OCI-LY7 (cell line): ENCODE data around the gene TTLL10.

Experiments
- EZH2phosphoT487 ChIP-seq: fragments of 200-600 bp; sonication (generic); IDR thresholded peaks from 2 replicates; pipeline ENCODE4 v1.6.1; 2018; ENCODE audit warnings: low read depth, borderline replicate concordance, mild to moderate bottlenecking, mixed run types, antibody characterized with exemption, low read length, moderate library complexity, mixed read lengths
- TF ChIP-seq, protein P1 (sequence below): fragments of 200-600 bp; sonication (generic); conservative IDR thresholded peaks from 2 replicates; pipeline ENCODE4 v1.5.1; 2014; ENCODE audit warnings: mild to moderate bottlenecking, antibody characterized with exemption, low read length, moderate library complexity, mixed read lengths

DNA sequence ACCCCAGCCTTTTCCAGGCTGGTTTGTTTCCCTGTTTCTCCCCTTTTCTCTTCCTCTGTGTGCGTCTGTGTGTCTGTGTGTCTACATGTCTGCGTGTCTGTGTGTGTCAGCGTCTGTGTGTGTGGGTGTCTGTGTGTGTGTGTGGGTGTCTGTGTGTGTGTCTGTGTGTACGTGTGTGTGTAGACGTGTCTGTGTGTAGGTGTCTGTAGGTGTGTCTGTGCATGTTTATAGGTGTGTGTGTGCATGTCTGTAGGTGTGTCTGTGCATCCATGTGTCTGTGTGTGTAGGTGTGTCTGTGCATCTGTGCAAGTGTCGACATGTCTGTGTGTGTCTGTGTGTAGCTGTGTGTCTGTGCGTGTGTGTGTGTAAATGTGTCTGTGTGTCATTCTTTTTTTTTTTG lies 3.3 kb downstream of the TTLL10 start:
- TF ChIP-seq EZH2phosphoT487, result no peak
- TF ChIP-seq, protein P1, sequence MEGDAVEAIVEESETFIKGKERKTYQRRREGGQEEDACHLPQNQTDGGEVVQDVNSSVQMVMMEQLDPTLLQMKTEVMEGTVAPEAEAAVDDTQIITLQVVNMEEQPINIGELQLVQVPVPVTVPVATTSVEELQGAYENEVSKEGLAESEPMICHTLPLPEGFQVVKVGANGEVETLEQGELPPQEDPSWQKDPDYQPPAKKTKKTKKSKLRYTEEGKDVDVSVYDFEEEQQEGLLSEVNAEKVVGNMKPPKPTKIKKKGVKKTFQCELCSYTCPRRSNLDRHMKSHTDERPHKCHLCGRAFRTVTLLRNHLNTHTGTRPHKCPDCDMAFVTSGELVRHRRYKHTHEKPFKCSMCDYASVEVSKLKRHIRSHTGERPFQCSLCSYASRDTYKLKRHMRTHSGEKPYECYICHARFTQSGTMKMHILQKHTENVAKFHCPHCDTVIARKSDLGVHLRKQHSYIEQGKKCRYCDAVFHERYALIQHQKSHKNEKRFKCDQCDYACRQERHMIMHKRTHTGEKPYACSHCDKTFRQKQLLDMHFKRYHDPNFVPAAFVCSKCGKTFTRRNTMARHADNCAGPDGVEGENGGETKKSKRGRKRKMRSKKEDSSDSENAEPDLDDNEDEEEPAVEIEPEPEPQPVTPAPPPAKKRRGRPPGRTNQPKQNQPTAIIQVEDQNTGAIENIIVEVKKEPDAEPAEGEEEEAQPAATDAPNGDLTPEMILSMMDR, result no peak
